ENCODE results near the gene MIF.

Gene MIF

DNA sequence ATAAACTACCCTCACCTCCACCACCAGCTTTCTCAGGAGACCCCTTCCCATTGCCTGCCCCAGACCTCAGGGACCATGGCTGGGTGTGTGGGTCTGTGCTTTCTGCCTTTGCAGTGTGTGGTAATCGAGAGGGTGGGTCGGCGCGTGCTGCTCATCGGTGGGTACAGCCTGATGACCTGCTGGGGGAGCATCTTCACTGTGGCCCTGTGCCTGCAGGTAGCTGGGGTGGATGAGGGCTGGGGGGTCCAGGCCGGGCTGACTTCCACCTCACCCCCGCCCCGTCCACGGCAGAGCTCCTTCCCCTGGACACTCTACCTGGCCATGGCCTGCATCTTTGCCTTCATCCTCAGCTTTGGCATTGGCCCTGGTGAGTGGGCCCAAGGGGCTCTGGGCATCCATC lies 10.5 kb upstream of the MIF start:
- no peak overlapping the region for H3K4me3 ChIP-seq (ENCODE audit: low read depth, low read length)
- no peaks in the 10 kb centered on the region for H3K36me3 ChIP-seq (replicated peaks)
- H3K27me3 ChIP-seq (replicated peaks): no peaks in the 10 kb centered on the region
- no peak overlapping the region for H3K27ac ChIP-seq
- TF ChIP-seq, protein P1, sequence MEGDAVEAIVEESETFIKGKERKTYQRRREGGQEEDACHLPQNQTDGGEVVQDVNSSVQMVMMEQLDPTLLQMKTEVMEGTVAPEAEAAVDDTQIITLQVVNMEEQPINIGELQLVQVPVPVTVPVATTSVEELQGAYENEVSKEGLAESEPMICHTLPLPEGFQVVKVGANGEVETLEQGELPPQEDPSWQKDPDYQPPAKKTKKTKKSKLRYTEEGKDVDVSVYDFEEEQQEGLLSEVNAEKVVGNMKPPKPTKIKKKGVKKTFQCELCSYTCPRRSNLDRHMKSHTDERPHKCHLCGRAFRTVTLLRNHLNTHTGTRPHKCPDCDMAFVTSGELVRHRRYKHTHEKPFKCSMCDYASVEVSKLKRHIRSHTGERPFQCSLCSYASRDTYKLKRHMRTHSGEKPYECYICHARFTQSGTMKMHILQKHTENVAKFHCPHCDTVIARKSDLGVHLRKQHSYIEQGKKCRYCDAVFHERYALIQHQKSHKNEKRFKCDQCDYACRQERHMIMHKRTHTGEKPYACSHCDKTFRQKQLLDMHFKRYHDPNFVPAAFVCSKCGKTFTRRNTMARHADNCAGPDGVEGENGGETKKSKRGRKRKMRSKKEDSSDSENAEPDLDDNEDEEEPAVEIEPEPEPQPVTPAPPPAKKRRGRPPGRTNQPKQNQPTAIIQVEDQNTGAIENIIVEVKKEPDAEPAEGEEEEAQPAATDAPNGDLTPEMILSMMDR (IDR thresholded peaks at IDR 0.05; ENCODE audit: low read depth, low read length, missing control alignments): no peak
- no peak for DNase-seq
- in situ Hi-C loops (cut with HindIII; ENCODE audit: low pct_ligation_motif_present, low sequenced_read_pairs): no loop called here

DNA sequence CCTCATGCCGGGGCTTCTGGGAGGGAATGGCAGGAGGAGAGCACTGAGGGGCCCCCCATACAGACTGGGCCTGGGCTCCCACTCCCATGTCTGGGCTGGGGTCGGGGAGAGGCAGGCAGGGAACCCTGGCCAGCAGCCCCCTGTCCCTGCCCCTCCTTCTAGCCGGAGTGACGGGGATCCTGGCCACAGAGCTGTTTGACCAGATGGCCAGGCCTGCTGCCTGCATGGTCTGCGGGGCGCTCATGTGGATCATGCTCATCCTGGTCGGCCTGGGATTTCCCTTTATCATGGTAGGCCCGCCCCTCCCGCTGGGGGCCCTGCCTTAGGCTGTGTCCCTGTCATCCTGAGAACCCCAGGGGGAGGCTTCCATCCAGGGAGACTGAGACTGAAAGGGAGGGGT lies 10.0 kb upstream of the MIF start:
- TF ChIP-seq, protein P1 (IDR thresholded peaks at IDR 0.05; ENCODE audit: low read depth, low read length, missing control alignments): no peak
- in situ Hi-C loops (cut with HindIII; ENCODE audit: low pct_ligation_motif_present, low sequenced_read_pairs): no loop called here
- Histone ChIP-seq H3K36me3 (replicated peaks) (no peaks in the 10 kb centered on the region), H3K4me3 (ENCODE audit: low read depth, low read length) (no peak overlapping the region), H3K27me3 (replicated peaks) (no peaks in the 10 kb centered on the region), H3K27ac (no peak overlapping the region)
- DNase-seq: no peak

DNA sequence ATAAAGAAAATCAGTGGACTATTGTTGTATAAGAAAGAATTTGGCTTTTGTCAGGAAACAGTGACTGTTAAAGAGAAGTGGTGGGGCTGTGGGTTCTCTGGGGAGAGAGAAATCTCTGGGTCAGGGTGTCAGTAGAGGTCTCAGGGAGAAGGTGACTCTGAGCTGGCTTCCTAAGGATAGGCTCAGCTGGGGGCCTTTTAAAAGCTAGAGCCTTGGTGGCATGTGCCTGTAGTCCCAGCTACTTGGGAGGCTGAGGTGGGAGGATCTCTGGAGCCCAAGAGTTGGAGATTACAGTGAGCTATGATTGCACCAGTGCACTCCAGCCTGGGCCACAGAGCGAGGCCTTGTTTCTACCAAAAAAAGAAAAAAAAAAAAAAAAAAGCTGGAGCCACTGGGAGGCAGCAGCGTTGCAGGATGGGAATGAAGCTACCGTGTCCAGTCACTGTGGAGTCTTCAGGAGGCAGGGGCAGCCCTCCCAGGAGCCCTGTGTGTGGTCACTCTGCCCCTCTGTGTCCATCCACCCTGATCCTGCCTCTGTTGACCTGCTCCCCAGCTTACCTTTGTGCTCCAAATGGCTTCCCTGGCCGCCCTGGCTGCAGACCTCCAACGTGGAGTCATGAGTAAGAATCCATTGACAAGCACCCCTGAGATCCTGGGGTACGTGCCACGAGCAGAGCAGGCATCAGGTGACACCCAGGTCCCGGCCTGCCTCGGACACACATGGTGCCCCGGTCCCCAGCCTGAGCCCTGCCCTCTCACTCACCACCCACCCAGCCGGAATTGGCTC lies 5.4 kb upstream of the MIF start:
- H3K27ac ChIP-seq: peak overlapping the region; percentile 88
- H3K36me3 ChIP-seq (replicated peaks): no peaks in the 10 kb centered on the region
- no peak overlapping the region for H3K4me3 ChIP-seq (ENCODE audit: low read depth, low read length)
- H3K27me3 ChIP-seq (replicated peaks): no peaks in the 10 kb centered on the region
- in situ Hi-C loops (cut with HindIII; ENCODE audit: low pct_ligation_motif_present, low sequenced_read_pairs): no loop called here
- peak; percentile 10 for DNase-seq
- TF ChIP-seq, protein P1 (IDR thresholded peaks at IDR 0.05; ENCODE audit: low read depth, low read length, missing control alignments): peak; percentile 52

DNA sequence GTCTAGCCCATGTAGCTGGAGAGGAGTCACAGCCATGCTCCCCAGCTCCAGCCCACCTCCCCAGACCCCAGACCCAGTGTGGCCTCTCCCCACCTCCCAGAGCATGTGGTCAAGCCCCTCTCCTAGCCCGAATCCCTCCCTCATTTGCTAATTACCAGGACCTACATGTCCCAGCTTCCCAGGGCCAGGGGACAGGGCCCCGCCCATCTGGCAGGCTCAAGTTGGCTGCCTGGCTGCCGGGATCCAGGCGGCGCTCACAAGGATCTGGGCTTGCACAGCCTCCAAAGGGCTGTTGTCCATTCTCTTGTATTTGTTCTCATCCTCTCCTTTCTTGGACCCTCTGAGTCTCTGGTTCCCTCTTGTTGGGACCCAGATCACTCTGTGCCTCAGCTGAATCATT lies 4.6 kb upstream of the MIF start:
- TF ChIP-seq, protein P1 (IDR thresholded peaks at IDR 0.05; ENCODE audit: low read depth, low read length, missing control alignments): no peak
- DNase-seq: no peak
- Histone ChIP-seq H3K4me3 (ENCODE audit: low read depth, low read length) (no peak overlapping the region), H3K27me3 (replicated peaks) (no peaks in the 10 kb centered on the region), H3K36me3 (replicated peaks) (no peaks in the 10 kb centered on the region), H3K27ac (no peak overlapping the region)
- in situ Hi-C loops (cut with HindIII; ENCODE audit: low pct_ligation_motif_present, low sequenced_read_pairs): no loop called here

DNA sequence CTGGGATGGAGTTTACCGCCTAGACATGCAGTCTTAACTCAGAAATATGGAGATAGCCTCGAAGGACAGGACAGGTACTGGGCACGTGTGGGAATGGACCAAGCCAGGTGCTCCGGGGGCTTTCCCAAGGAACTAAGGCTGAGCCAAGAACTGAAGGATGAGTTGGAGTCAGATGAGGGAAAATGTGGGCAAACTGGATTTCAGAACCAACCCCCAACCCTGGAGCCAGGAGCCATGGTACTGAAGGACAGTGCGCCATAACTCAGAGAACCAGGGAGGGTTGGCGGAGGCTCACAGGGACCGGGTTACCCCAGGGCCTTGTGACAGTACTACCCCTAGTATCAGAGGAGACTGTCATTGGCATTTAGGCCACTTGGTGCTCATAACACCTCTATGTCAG lies 2.5 kb upstream of the MIF start:
- Histone ChIP-seq H3K27me3 (replicated peaks) (no peaks in the 10 kb centered on the region), H3K27ac (no peak overlapping the region), H3K36me3 (replicated peaks) (peaks cover 12% of the 10 kb centered on the region), H3K4me3 (ENCODE audit: low read depth, low read length) (no peak overlapping the region)
- DNase-seq: no peak
- TF ChIP-seq, protein P1 (IDR thresholded peaks at IDR 0.05; ENCODE audit: low read depth, low read length, missing control alignments): no peak
- in situ Hi-C loops (cut with HindIII; ENCODE audit: low pct_ligation_motif_present, low sequenced_read_pairs): no loop called here

DNA sequence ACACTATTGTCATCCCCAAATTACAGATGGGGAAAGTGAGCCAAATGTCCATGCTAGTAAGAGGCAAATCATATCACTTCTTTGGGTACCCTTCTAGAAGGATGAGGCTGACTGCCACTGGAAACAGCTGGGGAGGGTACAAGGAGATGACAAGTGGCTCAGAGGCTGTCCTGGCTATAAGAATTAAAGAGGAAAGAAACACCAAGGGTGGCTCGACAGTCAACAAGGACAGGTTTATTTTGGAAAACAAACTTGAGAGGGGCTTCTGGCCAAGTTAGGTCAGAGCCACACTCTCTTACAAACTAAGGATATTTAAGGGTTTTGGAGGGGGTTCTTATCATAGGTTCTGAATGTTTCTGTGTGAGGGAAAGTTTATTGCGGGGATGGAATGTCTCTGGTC lies 2.1 kb upstream of the MIF start:
- no peak for DNase-seq
- no peak overlapping the region for H3K4me3 ChIP-seq (ENCODE audit: low read depth, low read length)
- no peaks in the 10 kb centered on the region for H3K27me3 ChIP-seq (replicated peaks)
- peaks cover 16% of the 10 kb centered on the region for H3K36me3 ChIP-seq (replicated peaks)
- in situ Hi-C loops (cut with HindIII; ENCODE audit: low pct_ligation_motif_present, low sequenced_read_pairs): no loop called here
- no peak overlapping the region for H3K27ac ChIP-seq
- TF ChIP-seq, protein P1 (IDR thresholded peaks at IDR 0.05; ENCODE audit: low read depth, low read length, missing control alignments): no peak

Data from brain microvascular endothelial cell (primary cell).